Keratinocyte (primary cell): ENCODE results near the gene FUZ. TPM values are rescaled to one million over a fixed set of nuclear protein-coding genes. Genes with fewer than 3 reads are reported as not detected.

ENCODE experiments used
- DNase-seq: peaks from one replicate; pipeline ENCODE4 v3.0.0-alpha.2; 2011; ENCODE audit warnings: low read depth, missing footprints, low spot score
- FAIRE-seq: peaks from 2 replicates; lab custom pipeline; 2011; peaks lifted over from hg19 to GRCh38; lab: Jason Lieb, UNC
- H2AFZ ChIP-seq: 2 replicates; pipeline ENCODE4 v1.6.0; 2012; ENCODE audit warnings: low read length, control low read depth, inconsistent platforms; ENCODE audit not compliant: control insufficient read depth
- H3K27ac ChIP-seq: 2 replicates; pipeline ENCODE4 v1.5.1; 2011; ENCODE audit warnings: low read length; ENCODE audit not compliant: control insufficient read depth, insufficient read depth
- H3K27me3 ChIP-seq: 3 replicates; pipeline ENCODE4 v1.6.0; 2011; ENCODE audit warnings: low read length; ENCODE audit not compliant: control insufficient read depth, insufficient read depth; ENCODE audit errors: extremely low read depth
- H3K36me3 ChIP-seq, 2 experiments: 2 replicates in 1 of 2; 3 replicates in 1 of 2; pipeline ENCODE4 v1.5.1; 2011; ENCODE audit warnings: low read length in 2 of 2, mild to moderate bottlenecking in 1 of 2; ENCODE audit not compliant: control insufficient read depth in 2 of 2, insufficient read depth in 2 of 2; ENCODE audit errors: extremely low read depth in 1 of 2
- H3K4me1 ChIP-seq: 3 replicates; pipeline ENCODE4 v1.5.1; 2011; ENCODE audit warnings: low read length; ENCODE audit not compliant: control insufficient read depth, insufficient read depth; ENCODE audit errors: extremely low read depth
- H3K4me2 ChIP-seq: 3 replicates; pipeline ENCODE4 v1.6.0; 2011; ENCODE audit warnings: low read depth, low read length; ENCODE audit not compliant: control insufficient read depth, insufficient read depth; ENCODE audit errors: extremely low read depth
- H3K4me3 ChIP-seq, 3 experiments: fragments of 200-600 bp in 1 of 3; sonication (generic) in 1 of 3; 2 replicates in 2 of 3; 3 replicates in 1 of 3; pipeline ENCODE4 v1.5.1; 2011 to 2016; ENCODE audit warnings: low read length in 3 of 3, mild to moderate bottlenecking in 3 of 3, control low read depth in 2 of 3, inconsistent platforms in 1 of 3, low read depth in 1 of 3, mixed read lengths in 1 of 3, mixed run types in 1 of 3, moderate library complexity in 1 of 3; ENCODE audit not compliant: control insufficient read depth in 2 of 3, insufficient read depth in 2 of 3; ENCODE audit errors: extremely low read depth in 1 of 3
- H3K79me2 ChIP-seq: 2 replicates; pipeline ENCODE4 v1.6.0; 2012; ENCODE audit warnings: low read length; ENCODE audit not compliant: control insufficient read depth, insufficient read depth
- H3K9ac ChIP-seq: 3 replicates; pipeline ENCODE4 v1.6.0; 2011; ENCODE audit warnings: low read length; ENCODE audit not compliant: control insufficient read depth, insufficient read depth; ENCODE audit errors: extremely low read depth
- H3K9me1 ChIP-seq: 3 replicates; pipeline ENCODE4 v1.6.0; 2011; ENCODE audit warnings: low read length; ENCODE audit not compliant: control insufficient read depth, insufficient read depth; ENCODE audit errors: extremely low read depth
- H3K9me3 ChIP-seq: 2 replicates; pipeline ENCODE4 v1.5.1; 2012; ENCODE audit warnings: low read depth, low read length; ENCODE audit not compliant: control insufficient read depth
- H4K20me1 ChIP-seq: 3 replicates; pipeline ENCODE4 v1.6.0; 2011; ENCODE audit warnings: low read length; ENCODE audit not compliant: control insufficient read depth, insufficient read depth; ENCODE audit errors: extremely low read depth
- CTCF ChIP-seq, 3 experiments: IDR thresholded peaks in 1 of 3; conservative IDR thresholded peaks in 1 of 3; optimal IDR thresholded peaks in 1 of 3; 2 replicates in 2 of 3; 3 replicates in 1 of 3; pipeline versions ENCODE3 to v1.5.1; 2011; ENCODE audit warnings: low read length in 3 of 3, mild to moderate bottlenecking in 3 of 3, moderate library complexity in 2 of 3, control low read depth in 1 of 3, inconsistent platforms in 1 of 3; ENCODE audit not compliant: insufficient read depth in 2 of 3; ENCODE audit errors: extremely low read depth in 1 of 3
- EZH2 ChIP-seq: IDR thresholded peaks from one replicate; pipeline ENCODE4 v1.6.1; 2012; ENCODE audit warnings: inconsistent platforms, mild to moderate bottlenecking, low read length, moderate library complexity
- dilution Hi-C: fragments of 300-500 bp; cut with MboI; formaldehyde crosslinking; loops from one replicate; pipeline ENCODE4 v1.7.0; 2020; ENCODE audit warnings: low sequenced_read_pairs; ENCODE audit not compliant: extremely low pct_ligation_motif_present
- polyA plus RNA-seq, 5 experiments: library from polyadenylated mRNA; depleted of rRNA in 3 of 5; stranded (reverse) in 3 of 5; stranded (forward) in 1 of 5; unstranded in 1 of 5; fragments of >200 nt; gene quantifications; 1 replicate in 1 of 5; 2 replicates in 3 of 5; 3 replicates in 1 of 5; pipeline versions ENCODE4 v1.2.1 to v1.2.3, GENCODE V29; 2011 to 2012; ENCODE audit warnings: missing spikeins in 2 of 5, low read depth in 1 of 5, low replicate concordance in 1 of 5

Gene FUZ
- polyA plus RNA-seq, 1 donor (not counting 4 experiments of a cell fraction or from before 2014, with no cell fraction given): 3.7 TPM

GRCh38 chr19:49829200-49829599 lies 16.1 kb upstream of the FUZ start:
- Histone ChIP-seq H3K9ac (no peak overlapping the region), H3K27me3 (no peaks in the 10 kb centered on the region), H3K4me2 (no peak overlapping the region), H3K36me3 (peaks cover 12 to 40% of the 10 kb centered on the region in 2 experiments), H3K9me1 (no peaks in the 10 kb centered on the region), H3K4me1 (no peaks in the 10 kb centered on the region), H3K27ac (no peak overlapping the region), H3K4me3 (no peak overlapping the region), H4K20me1 (no peaks in the 10 kb centered on the region), H2AFZ (no peak overlapping the region), H3K79me2 (peaks cover 4% of the 10 kb centered on the region), H3K9me3 (no peaks in the 10 kb centered on the region)
- TF ChIP-seq EZH2 (no peak), CTCF (optimal IDR thresholded peaks at IDR 0.05 in 1 of 3, IDR thresholded peaks at IDR 0.05 in 1 of 3, conservative IDR thresholded peaks at IDR 0.05 in 1 of 3; ENCODE audit: extremely low read depth in 1 of 3, insufficient read depth in 2 of 3, low read length in 3 of 3) (no peak)
- dilution Hi-C loops: no loop called here
- no peak for FAIRE-seq
- DNase-seq: no peak

GRCh38 chr19:49827034-49827433 lies 13.9 kb upstream of the FUZ start:
- dilution Hi-C loops: no loop called here
- H3K36me3 ChIP-seq: peaks cover 14 to 39% of the 10 kb centered on the region in 2 experiments

More at GRCh38 chr19:49827034-49827433, 13.9 kb upstream of the FUZ start:
- Histone ChIP-seq H3K27me3 (no peaks in the 10 kb centered on the region), H3K4me1 (no peaks in the 10 kb centered on the region), H3K27ac (no peak overlapping the region), H3K4me3 (no peak overlapping the region), H4K20me1 (no peaks in the 10 kb centered on the region), H2AFZ (no peak overlapping the region), H3K79me2 (peaks cover 11% of the 10 kb centered on the region), H3K9me3 (no peaks in the 10 kb centered on the region), H3K4me2 (no peak overlapping the region), H3K9me1 (no peaks in the 10 kb centered on the region), H3K9ac (no peak overlapping the region)
- FAIRE-seq (no peak), DNase-seq (no peak)
- no peak for TF ChIP-seq CTCF (optimal IDR thresholded peaks at IDR 0.05 in 1 of 3, IDR thresholded peaks at IDR 0.05 in 1 of 3, conservative IDR thresholded peaks at IDR 0.05 in 1 of 3; ENCODE audit: extremely low read depth in 1 of 3, insufficient read depth in 2 of 3, low read length in 3 of 3)
- no peak for TF ChIP-seq EZH2
